ENCODE results near the gene RNMT. TPM values are rescaled to one million over a fixed set of nuclear protein-coding genes. Genes with fewer than 3 reads are reported as not detected.

RNMT gene
- total and polyA plus RNA-seq, 2 of the 4 experiments (the other 2 are of a cell fraction) = 13.3 to 13.6 TPM

DNA sequence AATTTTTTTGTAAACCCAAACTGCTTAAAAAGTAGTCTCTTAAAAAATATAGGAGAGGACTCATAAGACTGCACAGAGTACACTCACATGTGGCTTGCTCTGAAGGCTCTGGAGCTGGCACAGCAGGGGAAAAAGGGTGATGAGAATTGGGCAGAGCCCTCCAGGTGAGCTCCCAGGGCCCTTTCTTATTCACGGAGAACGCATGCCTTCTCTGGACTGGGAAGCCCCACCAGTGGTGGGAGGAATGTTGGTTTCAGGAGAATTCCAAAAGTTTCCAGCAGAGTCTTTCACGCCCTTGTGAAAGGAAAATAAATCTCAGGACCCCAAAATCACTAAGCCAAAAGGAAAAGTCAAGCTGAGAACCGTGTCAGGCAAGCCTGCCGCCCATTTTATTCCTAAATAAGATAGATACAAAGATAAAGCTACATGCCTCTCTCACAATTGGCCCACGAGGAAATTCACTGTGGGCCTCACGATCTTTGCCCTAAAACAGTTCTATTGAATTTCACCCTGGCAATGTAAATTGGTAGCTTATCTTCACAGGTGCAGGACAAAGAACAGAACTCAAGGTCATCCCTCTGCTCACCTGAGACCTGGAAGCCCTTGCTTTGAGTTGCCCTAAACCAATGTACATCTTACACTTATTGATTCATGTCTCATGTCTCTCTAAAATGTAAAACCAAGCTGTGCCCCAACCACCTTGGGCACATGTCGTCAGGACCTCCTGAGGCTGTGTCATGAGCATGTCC, 82.0 kb downstream of the RNMT start:
- no peaks in the 10 kb centered on the region for H3K4me1 ChIP-seq (ENCODE audit: control insufficient read depth, insufficient read depth, low read length)
- no peak overlapping the region for H4K8ac ChIP-seq (ENCODE audit: low read depth in 2 of 2, low read length in 2 of 2)
- ATAC-seq (ENCODE audit: low read depth) (no peak), DNase-seq (no peak)
- H3K18ac ChIP-seq (ENCODE audit: low read depth, low read length) = no peak overlapping the region
- no peaks in the 10 kb centered on the region for H3K79me1 ChIP-seq (ENCODE audit: low read depth in 1 of 2, low read length in 2 of 2)
- H2BK20ac ChIP-seq (ENCODE audit: low read depth, low read length) = no peak overlapping the region
- H3K9me1 ChIP-seq (ENCODE audit: insufficient read depth, low read length) = no peaks in the 10 kb centered on the region
- H4K20me1 ChIP-seq (ENCODE audit: insufficient read depth, low read length) = no peaks in the 10 kb centered on the region
- POLR2A ChIA-PET (ENCODE audit: unreplicated experiment) = interaction anchor here (0.8 kb wide), 1 partner anchor 42 kb away, joined by 4 read pairs; no protein-coding TSS in a partner anchor
- no peak overlapping the region for H4K5ac ChIP-seq (ENCODE audit: low read depth, low read length)
- H3K27me3 ChIP-seq (ENCODE audit: control insufficient read depth, insufficient read depth, low read length) = no peaks in the 10 kb centered on the region
- H2AK5ac ChIP-seq (ENCODE audit: low read depth, low read length) = no peak overlapping the region
- H4K91ac ChIP-seq (ENCODE audit: insufficient read depth, low read depth, low read length) = no peak overlapping the region
- H2BK15ac ChIP-seq (ENCODE audit: low read depth, low read length) = no peak overlapping the region
- H3K56ac ChIP-seq (ENCODE audit: extremely low read depth, insufficient read depth, low read length) = no peak overlapping the region
- no TSS peak for BruUV-seq (replicated peaks)
- no peak overlapping the region for H2BK120ac ChIP-seq (ENCODE audit: low read depth, low read length)
- H3K23ac ChIP-seq (ENCODE audit: low read depth, low read length) = no peak overlapping the region
- H3K36me3 ChIP-seq (ENCODE audit: control insufficient read depth, insufficient read depth, low read length) = no peaks in the 10 kb centered on the region
- no peaks in the 10 kb centered on the region for H3K9me3 ChIP-seq (ENCODE audit: control insufficient read depth, insufficient read depth, low read length)
- no peak overlapping the region for H3K9ac ChIP-seq (ENCODE audit: low read depth, low read length)
- H3K4me3 ChIP-seq (ENCODE audit: insufficient read depth, low read depth, low read length) = no peak overlapping the region
- H3K4me2 ChIP-seq (ENCODE audit: low read depth, low read length) = no peak overlapping the region
- WGBS, 2 experiments (ENCODE audit: extremely low coverage in 2 of 2, insufficient read length in 1 of 2) = 44% methylated on average over 1 of the region's 8 CpGs; no CpG with 5 or more reads in 1 of the 2 experiments
- CTCF ChIA-PET = interaction anchor here (0.7 to 1.0 kb wide), 2 partner anchors 25 to 278 kb away, joined by 3 to 4 read pairs; no protein-coding TSS in a partner anchor
- TF ChIP-seq CHD1 (IDR thresholded peaks at IDR 0.05; ENCODE audit: low read depth, low read length) (no peak), POLR2A (IDR thresholded peaks at IDR 0.05; ENCODE audit: low read depth, low read length) (no peak), RCOR1 (IDR thresholded peaks at IDR 0.05; ENCODE audit: insufficient replicate concordance, low read length) (no peak), NFE2L2 (IDR thresholded peaks at IDR 0.05; ENCODE audit: low read depth, low read length) (no peak), BHLHE40 (IDR thresholded peaks at IDR 0.05; ENCODE audit: low read depth, low read length) (no peak), CEBPB (IDR thresholded peaks at IDR 0.05; ENCODE audit: low read depth, low read length) (no peak), FOS (IDR thresholded peaks at IDR 0.05; ENCODE audit: low read depth, low read length) (no peak), MXI1 (IDR thresholded peaks at IDR 0.05; ENCODE audit: borderline replicate concordance, low read depth, low read length) (no peak), MAFK (IDR thresholded peaks at IDR 0.05; ENCODE audit: low read depth, low read length) (no peak), SMC3 (IDR thresholded peaks at IDR 0.05; ENCODE audit: low read depth, low read length) (no peak), MAZ (IDR thresholded peaks at IDR 0.05; ENCODE audit: borderline replicate concordance, low read depth, low read length) (no peak), RAD21 (IDR thresholded peaks at IDR 0.05; ENCODE audit: low read length) (no peak)
- TF ChIP-seq, protein P1, sequence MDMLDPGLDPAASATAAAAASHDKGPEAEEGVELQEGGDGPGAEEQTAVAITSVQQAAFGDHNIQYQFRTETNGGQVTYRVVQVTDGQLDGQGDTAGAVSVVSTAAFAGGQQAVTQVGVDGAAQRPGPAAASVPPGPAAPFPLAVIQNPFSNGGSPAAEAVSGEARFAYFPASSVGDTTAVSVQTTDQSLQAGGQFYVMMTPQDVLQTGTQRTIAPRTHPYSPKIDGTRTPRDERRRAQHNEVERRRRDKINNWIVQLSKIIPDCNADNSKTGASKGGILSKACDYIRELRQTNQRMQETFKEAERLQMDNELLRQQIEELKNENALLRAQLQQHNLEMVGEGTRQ (IDR thresholded peaks at IDR 0.05; ENCODE audit: low read depth, low read length) = no peak
- TF ChIP-seq, protein P2, sequence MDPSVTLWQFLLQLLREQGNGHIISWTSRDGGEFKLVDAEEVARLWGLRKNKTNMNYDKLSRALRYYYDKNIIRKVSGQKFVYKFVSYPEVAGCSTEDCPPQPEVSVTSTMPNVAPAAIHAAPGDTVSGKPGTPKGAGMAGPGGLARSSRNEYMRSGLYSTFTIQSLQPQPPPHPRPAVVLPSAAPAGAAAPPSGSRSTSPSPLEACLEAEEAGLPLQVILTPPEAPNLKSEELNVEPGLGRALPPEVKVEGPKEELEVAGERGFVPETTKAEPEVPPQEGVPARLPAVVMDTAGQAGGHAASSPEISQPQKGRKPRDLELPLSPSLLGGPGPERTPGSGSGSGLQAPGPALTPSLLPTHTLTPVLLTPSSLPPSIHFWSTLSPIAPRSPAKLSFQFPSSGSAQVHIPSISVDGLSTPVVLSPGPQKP (IDR thresholded peaks at IDR 0.05; ENCODE audit: borderline replicate concordance, low read depth, low read length) = no peak
- TF ChIP-seq, protein P3, sequence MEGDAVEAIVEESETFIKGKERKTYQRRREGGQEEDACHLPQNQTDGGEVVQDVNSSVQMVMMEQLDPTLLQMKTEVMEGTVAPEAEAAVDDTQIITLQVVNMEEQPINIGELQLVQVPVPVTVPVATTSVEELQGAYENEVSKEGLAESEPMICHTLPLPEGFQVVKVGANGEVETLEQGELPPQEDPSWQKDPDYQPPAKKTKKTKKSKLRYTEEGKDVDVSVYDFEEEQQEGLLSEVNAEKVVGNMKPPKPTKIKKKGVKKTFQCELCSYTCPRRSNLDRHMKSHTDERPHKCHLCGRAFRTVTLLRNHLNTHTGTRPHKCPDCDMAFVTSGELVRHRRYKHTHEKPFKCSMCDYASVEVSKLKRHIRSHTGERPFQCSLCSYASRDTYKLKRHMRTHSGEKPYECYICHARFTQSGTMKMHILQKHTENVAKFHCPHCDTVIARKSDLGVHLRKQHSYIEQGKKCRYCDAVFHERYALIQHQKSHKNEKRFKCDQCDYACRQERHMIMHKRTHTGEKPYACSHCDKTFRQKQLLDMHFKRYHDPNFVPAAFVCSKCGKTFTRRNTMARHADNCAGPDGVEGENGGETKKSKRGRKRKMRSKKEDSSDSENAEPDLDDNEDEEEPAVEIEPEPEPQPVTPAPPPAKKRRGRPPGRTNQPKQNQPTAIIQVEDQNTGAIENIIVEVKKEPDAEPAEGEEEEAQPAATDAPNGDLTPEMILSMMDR (conservative IDR thresholded peaks at IDR 0.05; ENCODE audit: low read depth, low read length) = no peak
- no peak overlapping the region for H3K27ac ChIP-seq (ENCODE audit: insufficient read depth, low read length)
- dilution Hi-C loops (cut with HindIII; ENCODE audit: low sequenced_read_pairs, unreplicated experiment) (no loop called here), in situ Hi-C loops (cut with MboI; ENCODE audit: low sequenced_read_pairs) (no loop called here), intact Hi-C loops (cut with micrococcal nuclease) (no loop called here)
- H3K4ac ChIP-seq (ENCODE audit: low read depth, low read length) = no peak overlapping the region
- no peak overlapping the region for H2BK5ac ChIP-seq (ENCODE audit: low read depth, low read length, poor library complexity, severe bottlenecking)
- H2AFZ ChIP-seq (replicated peaks; ENCODE audit: low read length, poor library complexity) = no peak overlapping the region
- no peak overlapping the region for H2AK9ac ChIP-seq (replicated peaks; ENCODE audit: low read depth, low read length, poor library complexity)
- no peak overlapping the region for H3K14ac ChIP-seq (replicated peaks; ENCODE audit: low read depth, low read length)
